Motor neuron (in vitro differentiated cells): ENCODE data around the gene RAPGEF6. TPM values are rescaled to one million over a fixed set of nuclear protein-coding genes. Genes with fewer than 3 reads are reported as not detected.
"Not testable (repeated sequence)": the region's sequence is repeated elsewhere in the genome, so short reads cannot be mapped to it uniquely, and the experiment has no call there.

Experiments
- ATAC-seq, 8 experiments: fragments of 200-7000 bp; cut with Tn5 transposase; replicated peaks in 6 of 8; 2 replicates each; pipeline ENCODE4 v1.8.0; 2021; ENCODE audit warnings: mild to moderate bottlenecking in 8 of 8, moderate library complexity in 8 of 8
- H3K27ac ChIP-seq, 2 donors: fragments of 250-450 bp; sonication (Bioruptor Pico); 2 replicates each; pipeline ENCODE4 v1.9.0; 2021; ENCODE audit warnings: antibody characterized with exemption in 2 of 2, mild to moderate bottlenecking in 2 of 2, moderate library complexity in 1 of 2
- H3K4me1 ChIP-seq, 2 donors: fragments of 250-450 bp; sonication (Bioruptor Pico); replicated peaks in 1 of 2; 2 replicates each; pipeline ENCODE4 v1.6.1; 2021; ENCODE audit warnings: antibody characterized with exemption in 2 of 2, mild to moderate bottlenecking in 2 of 2, moderate library complexity in 1 of 2
- H3K4me3 ChIP-seq, 5 donors: fragments of 250-450 bp; sonication (Bioruptor Pico); 2 replicates each; pipeline ENCODE4 v1.9.0; 2021; ENCODE audit warnings: antibody characterized with exemption in 5 of 5, mild to moderate bottlenecking in 5 of 5, moderate library complexity in 4 of 5
- WGBS, 10 experiments: fragments of 450-650 bp; shearing (Covaris generic); methylation state at CpG; one replicate each; pipeline ENCODE4 v1.0.0; 2022; 5-methylcytosine and 5-hydroxymethylcytosine counted together
- in situ Hi-C, 9 experiments: fragments of 400-800 bp; cut with MboI; loops; one replicate each; pipeline ENCODE4 v1.15.0; 2021; ENCODE audit warnings: low sequenced_read_pairs in 9 of 9, low pct_unique_long_range_greater_than_20kb in 2 of 9; ENCODE audit not compliant: unreplicated experiment in 9 of 9
- total RNA-seq, 8 experiments: library from RNA; unstranded; fragments of 300-600 nt; gene quantifications; 2 replicates each; pipeline versions ENCODE4 v1.2.3 to v1.2.4, GENCODE V29; 2022

Gene RAPGEF6
- total RNA-seq, 8 experiments from 2014 or later, result 12.0 to 69.2 (median 29.8) TPM

DNA sequence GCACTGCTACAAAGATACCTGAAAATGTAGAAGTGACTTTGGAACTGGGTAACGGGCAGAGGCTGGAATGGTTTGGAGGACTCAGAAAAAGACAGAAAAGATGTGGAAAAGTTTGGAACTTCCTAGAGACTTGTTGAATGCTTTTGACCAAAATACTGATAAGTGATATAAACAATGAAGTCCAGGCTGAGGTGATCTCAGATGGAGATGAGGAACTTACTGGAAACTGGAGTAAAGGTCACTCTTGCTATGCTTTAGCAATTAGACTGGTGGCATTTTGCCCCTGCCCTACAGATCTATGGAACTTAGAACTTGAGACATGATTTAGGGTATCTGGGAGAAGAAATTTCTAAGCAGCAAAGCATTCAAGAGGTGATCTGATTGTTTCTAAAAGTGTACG, 41.6 kb downstream of the RAPGEF6 start:
- H3K4me3 ChIP-seq, H3K4me1 ChIP-seq, ATAC-seq, H3K27ac ChIP-seq: not testable (repeated sequence)
- in situ Hi-C loops, result loop anchor here in 2 of 9 experiments (25.0 kb wide), 1 partner anchor 419 kb away; the partner anchor contains the start of gene ACSL6 (in 2 of the 2)
- 50 to 100% (median 87%) methylated on average over 1 to 2 of the region's 2 CpGs; no CpG with 5 or more reads in 2 of the 10 experiments for WGBS, 10 experiments

DNA sequence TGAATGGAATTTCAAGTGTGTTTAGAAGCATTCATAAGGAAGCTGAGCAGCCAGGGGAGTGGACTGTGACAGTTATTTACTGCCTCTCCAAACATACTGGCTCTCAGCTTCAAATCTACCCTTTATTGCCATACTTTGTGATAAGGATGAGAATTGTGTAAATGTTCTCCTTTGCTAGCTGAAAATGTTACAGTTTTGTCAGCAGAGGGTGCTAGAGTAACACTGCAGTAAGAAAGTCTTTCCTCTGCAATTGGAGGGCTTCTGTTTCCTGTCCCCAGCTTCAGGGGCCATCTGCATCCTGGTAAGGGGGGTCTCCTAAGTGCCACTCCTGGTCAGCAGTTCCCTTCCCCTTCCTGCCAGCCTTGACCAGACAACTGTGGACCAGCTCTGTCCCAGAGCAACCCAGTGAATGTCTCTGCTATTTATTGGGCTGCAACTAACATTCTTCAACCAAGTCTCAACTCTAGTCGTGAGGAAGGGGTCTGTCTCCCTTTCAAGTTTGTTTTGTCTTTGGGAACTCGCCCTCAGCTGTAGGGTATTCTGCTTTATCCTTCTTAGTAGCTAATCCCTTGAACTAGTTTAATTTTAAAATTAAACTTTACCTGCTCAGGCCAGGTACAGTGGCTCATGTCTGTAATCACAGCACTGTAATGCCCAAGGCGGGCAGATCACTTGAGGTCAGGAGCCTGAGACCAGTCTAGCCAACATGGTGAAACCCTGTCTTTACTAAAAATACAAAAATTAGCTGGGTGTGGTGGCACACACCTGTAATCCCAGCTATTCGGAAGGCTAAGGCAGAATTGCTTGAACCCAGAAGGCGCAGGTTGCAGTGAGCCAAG, 45.3 kb downstream of the RAPGEF6 start:
- no peak overlapping the region for H3K4me3 ChIP-seq
- no peak overlapping the region for H3K27ac ChIP-seq
- ATAC-seq, result peak; percentile 39 to 82 (median 68)
- H3K4me1 ChIP-seq, result no peaks in the 10 kb centered on the region
- WGBS, 10 experiments, result 20 to 100% (median 87%) methylated on average over 1 to 5 of the region's 5 CpGs
- in situ Hi-C loops, result loop anchor here in 2 of 9 experiments (25.0 kb wide), 1 partner anchor 423 kb away; the partner anchor contains the start of gene ACSL6 (in 2 of the 2)

DNA sequence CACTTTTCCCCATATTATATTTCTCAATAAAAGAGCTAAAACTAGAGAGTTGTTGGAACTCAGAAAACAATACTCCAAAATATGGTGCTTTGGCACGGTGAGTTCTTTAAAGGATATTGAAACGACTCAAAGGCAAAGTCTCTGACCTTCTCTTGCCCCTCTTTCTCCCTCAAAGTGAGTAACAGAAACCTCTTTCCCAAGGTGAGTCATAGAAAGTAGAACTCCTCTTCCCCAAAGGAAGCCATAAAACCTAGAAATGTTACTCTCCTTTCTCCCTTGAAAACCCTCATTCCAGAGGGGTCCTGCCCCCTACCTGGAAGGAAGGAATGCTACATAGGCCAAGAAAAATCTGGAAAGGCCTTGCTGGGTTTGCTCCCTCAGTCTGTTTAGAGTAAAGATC, 47.5 kb downstream of the RAPGEF6 start:
- H3K27ac ChIP-seq, result no peak overlapping the region
- H3K4me1 ChIP-seq, result peaks cover 0 to 3% of the 10 kb centered on the region in 2 donors
- H3K4me3 ChIP-seq, result no peak overlapping the region
- no peak for ATAC-seq
- in situ Hi-C loops, result loop anchor here in 2 of 9 experiments (25.0 kb wide), 1 partner anchor 425 kb away; the partner anchor contains the start of gene ACSL6 (in 2 of the 2)
- 44 to 100% (median 75%) methylated on average over 2 of the region's 2 CpGs; no CpG with 5 or more reads in 6 of the 10 experiments for WGBS, 10 experiments

DNA sequence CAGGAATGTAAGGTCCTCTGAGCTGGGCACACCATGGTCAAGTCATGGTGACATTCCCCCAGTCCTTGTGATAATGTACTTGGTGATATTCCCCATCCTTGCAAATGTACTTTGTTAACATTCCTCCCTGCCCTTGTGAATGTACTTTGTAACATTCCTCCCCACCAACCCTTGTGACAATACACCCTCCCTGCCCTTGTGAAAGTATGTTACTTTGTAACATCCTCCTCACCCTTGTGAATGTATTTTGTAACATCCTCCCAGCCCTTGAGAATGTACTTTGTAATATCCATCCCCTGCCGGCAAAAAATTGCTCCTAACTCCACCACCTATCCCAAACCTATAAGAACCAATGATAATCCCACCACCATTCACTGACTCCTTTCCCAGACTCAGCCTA, 53.3 kb downstream of the RAPGEF6 start:
- no peak overlapping the region for H3K27ac ChIP-seq
- in situ Hi-C loops, result loop anchor here in 2 of 9 experiments (25.0 kb wide), 1 partner anchor 431 kb away; the partner anchor contains the start of gene ACSL6 (in 2 of the 2)
- 89 to 100% (median 100%) methylated on average over 1 of the region's 1 CpG; no CpG with 5 or more reads in 5 of the 10 experiments for WGBS, 10 experiments
- peaks cover 0 to 3% of the 10 kb centered on the region in 2 donors for H3K4me1 ChIP-seq
- no peak overlapping the region for H3K4me3 ChIP-seq
- ATAC-seq, result peak in 2 of 8 experiments; percentile 35 to 57

DNA sequence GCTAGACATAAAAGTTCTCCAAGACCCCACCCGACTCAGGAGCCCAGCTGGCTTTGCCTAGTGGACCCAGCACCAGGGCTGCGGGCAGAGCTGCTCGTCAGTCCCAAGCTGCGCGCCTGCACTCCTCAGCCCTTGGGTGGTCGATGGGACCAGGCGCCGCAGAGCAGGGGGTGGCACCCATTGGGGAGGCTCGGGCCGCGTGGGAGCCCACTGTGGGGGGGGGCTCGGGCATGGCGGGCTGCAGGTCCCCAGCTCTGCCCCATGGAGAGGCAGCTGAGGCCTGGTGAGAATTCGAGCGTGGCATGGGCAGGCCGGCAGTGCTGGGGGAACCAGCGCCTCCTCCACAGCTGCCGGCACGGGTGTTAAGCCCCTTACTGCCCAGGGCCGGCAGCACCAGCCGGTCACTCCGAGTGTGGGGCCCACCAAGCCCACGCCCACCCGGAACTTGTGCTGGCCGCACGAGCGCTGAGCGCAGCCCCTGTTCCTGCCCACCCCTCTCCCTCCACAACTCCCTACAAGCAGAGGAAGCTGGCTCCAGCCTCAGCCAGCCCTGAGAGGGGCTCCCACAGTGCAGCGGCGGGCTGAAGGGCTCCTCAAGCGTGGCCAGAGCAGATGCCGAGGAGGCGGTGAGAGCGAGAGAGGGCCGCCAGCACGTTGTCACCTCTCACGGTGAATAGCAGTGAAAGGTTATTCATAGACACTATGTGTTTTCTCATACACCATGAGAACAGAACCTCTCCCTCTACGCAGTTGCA, 54.9 kb downstream of the RAPGEF6 start:
- H3K4me1 ChIP-seq, result peaks cover 0 to 3% of the 10 kb centered on the region in 2 donors
- H3K27ac ChIP-seq, result no peak overlapping the region
- ATAC-seq, result no peak
- H3K4me3 ChIP-seq, result no peak overlapping the region
- in situ Hi-C loops, result loop anchor here in 2 of 9 experiments (25.0 kb wide), 1 partner anchor 432 kb away; the partner anchor contains the start of gene ACSL6 (in 2 of the 2)
- 80 to 100% (median 100%) methylated on average over 1 to 7 of the region's 38 CpGs; no CpG with 5 or more reads in 5 of the 10 experiments for WGBS, 10 experiments

DNA sequence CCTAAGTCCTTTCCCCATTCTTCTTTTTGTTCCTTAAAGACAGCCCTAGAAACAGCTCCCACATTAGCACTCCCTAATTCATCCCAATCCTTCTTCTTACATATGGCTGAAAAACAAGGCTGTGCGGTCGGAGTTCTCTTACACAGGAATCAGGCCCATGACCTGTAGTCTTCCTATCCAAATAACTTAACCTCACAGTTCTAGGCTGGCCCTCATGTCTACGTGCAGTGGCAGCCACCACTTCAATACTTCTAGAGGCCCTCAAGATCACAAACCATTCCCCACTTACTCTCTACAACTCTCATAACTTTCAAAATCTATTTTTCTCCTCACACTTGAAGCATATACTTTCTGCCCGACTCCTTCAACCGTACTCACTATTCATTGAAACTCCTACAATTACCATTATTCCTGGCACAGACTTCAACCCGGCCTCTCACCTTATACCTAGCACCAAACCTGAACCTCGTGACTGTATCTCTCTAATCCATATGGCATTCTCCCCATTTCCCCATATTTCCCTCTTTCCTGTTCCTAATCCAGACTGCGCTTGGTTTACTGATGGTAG, 59.3 kb downstream of the RAPGEF6 start:
- ATAC-seq, result no peak
- H3K27ac ChIP-seq, result no peak overlapping the region
- no peak overlapping the region for H3K4me3 ChIP-seq
- in situ Hi-C loops, result loop anchor here in 2 of 9 experiments (25.0 kb wide), 1 partner anchor 437 kb away; the partner anchor contains the start of gene ACSL6 (in 2 of the 2)
- H3K4me1 ChIP-seq, result no peaks in the 10 kb centered on the region
- WGBS, 10 experiments, result 90 to 100% (median 98%) methylated on average over 2 to 8 of the region's 8 CpGs; no CpG with 5 or more reads in 1 of the 10 experiments

DNA sequence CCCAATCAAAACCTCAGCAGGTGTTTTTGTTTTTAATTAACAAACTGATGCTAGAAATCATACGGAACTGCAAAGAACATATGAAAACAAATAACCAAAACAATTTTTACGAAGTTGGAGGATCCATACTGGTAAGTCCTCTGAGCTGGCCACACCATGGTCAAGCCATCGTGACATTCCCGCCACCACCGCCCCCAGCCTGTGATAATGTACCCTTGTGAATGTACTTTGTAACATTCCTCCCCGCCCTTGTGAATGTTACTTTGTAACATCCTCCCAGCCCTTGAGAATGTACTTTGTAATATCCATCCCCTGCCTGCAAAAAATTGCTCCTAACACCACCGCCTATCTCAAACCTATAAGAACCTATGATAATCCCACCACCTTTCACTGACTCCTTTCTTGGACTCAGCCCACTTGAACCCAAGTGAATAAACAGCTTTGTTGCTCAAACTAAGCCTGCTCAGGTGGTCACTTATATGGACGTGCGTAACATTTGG, 63.3 kb downstream of the RAPGEF6 start:
- WGBS, 10 experiments, result 80 to 100% (median 96%) methylated on average over 2 to 8 of the region's 9 CpGs; no CpG with 5 or more reads in 2 of the 10 experiments
- H3K4me3 ChIP-seq, result no peak overlapping the region
- in situ Hi-C loops, result no loop called here
- H3K4me1 ChIP-seq, result no peaks in the 10 kb centered on the region
- ATAC-seq, result no peak
- no peak overlapping the region for H3K27ac ChIP-seq

DNA sequence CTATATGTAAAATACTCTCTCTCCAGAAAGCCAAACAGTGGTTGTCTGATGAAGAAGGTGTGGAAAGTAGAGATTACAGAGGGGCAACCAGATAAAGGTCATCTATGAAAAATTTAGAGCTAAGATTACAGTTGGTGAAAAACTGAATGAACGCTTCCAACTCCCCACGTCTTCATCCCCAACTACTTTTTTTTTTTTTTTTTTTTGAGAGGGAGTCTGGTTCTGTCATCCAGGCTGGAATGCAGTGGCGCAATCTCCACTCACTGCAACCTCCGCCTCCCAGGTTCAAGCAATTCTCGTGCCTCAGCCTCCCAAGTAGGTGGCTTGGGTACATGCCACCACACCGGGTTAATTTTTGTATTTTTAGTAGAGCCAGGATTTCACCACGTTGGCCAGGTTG, 64.3 kb downstream of the RAPGEF6 start:
- no peak for ATAC-seq
- no peaks in the 10 kb centered on the region for H3K4me1 ChIP-seq
- H3K27ac ChIP-seq, result no peak overlapping the region
- 85 to 97% (median 96%) methylated on average over 3 to 7 of the region's 7 CpGs; no CpG with 5 or more reads in 3 of the 10 experiments for WGBS, 10 experiments
- no peak overlapping the region for H3K4me3 ChIP-seq
- in situ Hi-C loops, result no loop called here

DNA sequence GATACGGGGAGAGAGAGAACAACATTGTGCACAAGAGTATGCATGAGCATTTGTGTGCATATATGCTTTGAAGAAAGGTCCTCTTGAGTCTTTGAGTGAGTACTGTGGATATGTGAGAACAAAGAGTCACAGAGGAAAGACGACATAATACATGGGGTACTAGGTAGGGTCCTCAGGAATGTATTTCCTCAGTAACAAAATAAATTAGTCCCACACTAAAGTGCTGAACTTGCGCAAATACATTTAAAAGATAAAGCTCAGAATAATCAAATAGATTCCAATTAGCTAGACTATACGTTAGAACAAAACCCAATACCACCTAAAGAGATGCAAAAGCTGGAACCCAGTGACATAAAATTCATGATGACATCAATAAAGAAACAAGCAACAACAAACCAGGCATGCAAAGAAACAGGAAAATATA, 70.8 kb downstream of the RAPGEF6 start:
- Histone ChIP-seq H3K4me3 (no peak overlapping the region), H3K4me1 (no peaks in the 10 kb centered on the region), H3K27ac (no peak overlapping the region)
- ATAC-seq, result peak in 3 of 8 experiments; percentile 27 to 63 (median 49)
- WGBS, 10 experiments, result 36 to 100% (median 78%) methylated on average over 3 to 4 of the region's 4 CpGs; no CpG with 5 or more reads in 1 of the 10 experiments
- in situ Hi-C loops, result no loop called here

DNA sequence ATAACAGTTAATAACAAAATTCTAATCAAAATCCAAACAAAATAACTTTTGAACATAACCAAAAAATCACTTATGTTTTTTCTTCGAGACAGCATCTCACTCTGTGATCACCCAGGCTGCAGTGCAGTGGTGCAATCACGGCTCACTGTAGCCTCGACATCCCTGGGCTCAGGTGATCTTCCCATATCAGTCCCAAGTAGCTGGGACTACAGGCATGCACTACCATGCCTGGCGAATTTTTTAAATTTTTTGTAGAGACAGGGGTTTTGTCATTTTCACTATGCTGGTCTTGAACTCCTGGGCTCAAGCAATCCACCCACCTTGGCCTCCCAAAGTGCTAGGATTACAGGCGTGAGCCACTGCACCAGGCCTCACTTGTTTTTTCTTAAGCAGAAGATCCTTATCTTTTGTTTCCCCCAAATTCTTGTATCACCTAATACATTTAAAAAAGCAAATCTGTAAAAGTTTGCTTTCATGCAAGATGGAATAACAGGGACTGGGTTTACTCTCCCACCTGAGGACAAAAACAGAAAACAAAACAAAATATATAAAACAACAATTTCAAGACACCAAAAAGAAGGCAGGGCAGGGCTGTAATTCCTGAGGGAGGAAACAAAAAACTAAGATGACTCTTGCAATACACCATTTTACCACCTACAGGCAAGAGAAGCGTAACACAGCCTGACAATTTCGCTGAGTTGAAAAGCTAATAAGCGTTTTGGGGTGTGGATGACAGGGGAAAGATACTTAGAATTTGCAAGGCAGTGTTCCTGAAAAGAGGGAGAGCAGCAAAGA, 71.4 kb downstream of the RAPGEF6 start:
- H3K4me3 ChIP-seq, result no peak overlapping the region
- ATAC-seq, result peak in 4 of 8 experiments; percentile 4 to 25 (median 22)
- in situ Hi-C loops, result no loop called here
- H3K27ac ChIP-seq, result no peak overlapping the region
- no peaks in the 10 kb centered on the region for H3K4me1 ChIP-seq
- WGBS, 10 experiments, result 40 to 98% (median 83%) methylated on average over 1 to 8 of the region's 8 CpGs

DNA sequence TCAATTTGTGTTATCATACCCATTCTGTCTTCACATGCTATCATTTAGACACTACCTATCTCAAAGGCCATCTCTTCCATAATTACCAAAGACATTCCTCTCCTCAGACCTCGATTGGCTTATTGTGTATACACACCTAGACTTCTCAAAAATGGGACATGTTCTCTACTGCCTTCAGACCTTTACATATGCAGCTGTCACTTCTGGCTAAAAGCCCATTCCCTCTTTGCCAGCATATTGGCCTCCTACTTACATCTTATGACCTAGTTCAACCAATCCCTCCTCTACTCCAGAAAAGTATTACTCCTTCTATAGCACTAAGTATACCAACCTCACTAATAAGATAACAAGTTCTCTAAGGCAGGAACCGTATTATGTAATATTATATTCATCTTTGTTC, 84.4 kb downstream of the RAPGEF6 start:
- in situ Hi-C loops, result no loop called here
- Histone ChIP-seq H3K27ac (no peak overlapping the region), H3K4me3 (no peak overlapping the region), H3K4me1 (peaks cover 0 to 3% of the 10 kb centered on the region in 2 donors)
- WGBS, 10 experiments, result 69 to 95% (median 88%) methylated on average over 2 of the region's 2 CpGs; no CpG with 5 or more reads in 3 of the 10 experiments
- ATAC-seq, result peak in 2 of 8 experiments; percentile 34
